Neutrophil (primary cell): ENCODE measurements around the gene ZBED1.
"Not testable (repeated sequence)": the region's sequence is repeated elsewhere in the genome, so short reads cannot be mapped to it uniquely, and the experiment has no call there.

Experiments used
- H3K27ac ChIP-seq: fragments of 200-600 bp; sonication (generic); 2 replicates; pipeline ENCODE4 v1.5.1; 2016; ENCODE audit warnings: mild to moderate bottlenecking, moderate library complexity
- H3K27me3 ChIP-seq: fragments of 200-600 bp; sonication (generic); 2 replicates; pipeline ENCODE4 v1.6.0; 2016; ENCODE audit warnings: mild to moderate bottlenecking
- H3K36me3 ChIP-seq: fragments of 200-600 bp; sonication (generic); 2 replicates; pipeline ENCODE4 v1.5.1; 2017
- H3K4me1 ChIP-seq, 2 experiments: fragments of 200-600 bp in 1 of 2; sonication (generic) in 1 of 2; 1 replicate in 1 of 2; 2 replicates in 1 of 2; pipeline versions ENCODE4 v1.5.1 to v1.6.1; 2013 to 2016; ENCODE audit warnings: low read depth in 1 of 2, low read length in 1 of 2, mild to moderate bottlenecking in 1 of 2, moderate library complexity in 1 of 2; ENCODE audit not compliant: control insufficient read depth in 1 of 2, insufficient read depth in 1 of 2
- H3K4me3 ChIP-seq, 2 experiments: fragments of 200-600 bp in 1 of 2; sonication (generic) in 1 of 2; 1 replicate in 1 of 2; 2 replicates in 1 of 2; pipeline ENCODE4 v1.5.1; 2013 to 2016; ENCODE audit warnings: low read depth in 1 of 2, low read length in 1 of 2, mild to moderate bottlenecking in 1 of 2, moderate library complexity in 1 of 2
- H3K9me3 ChIP-seq: fragments of 200-600 bp; sonication (generic); 2 replicates; pipeline ENCODE4 v1.5.1; 2016
- TF ChIP-seq, protein P1 (sequence below): fragments of 200-600 bp; sonication (generic); IDR thresholded peaks from 2 replicates; pipeline ENCODE4 v1.5.1; 2016; ENCODE audit warnings: antibody characterized with exemption

The ZBED1 gene

GRCh38 chrX:2479420-2479780 lies 21.4 kb downstream of the ZBED1 start:
- H3K4me1 ChIP-seq: no peaks in the 10 kb centered on the region
- TF ChIP-seq, protein P1, sequence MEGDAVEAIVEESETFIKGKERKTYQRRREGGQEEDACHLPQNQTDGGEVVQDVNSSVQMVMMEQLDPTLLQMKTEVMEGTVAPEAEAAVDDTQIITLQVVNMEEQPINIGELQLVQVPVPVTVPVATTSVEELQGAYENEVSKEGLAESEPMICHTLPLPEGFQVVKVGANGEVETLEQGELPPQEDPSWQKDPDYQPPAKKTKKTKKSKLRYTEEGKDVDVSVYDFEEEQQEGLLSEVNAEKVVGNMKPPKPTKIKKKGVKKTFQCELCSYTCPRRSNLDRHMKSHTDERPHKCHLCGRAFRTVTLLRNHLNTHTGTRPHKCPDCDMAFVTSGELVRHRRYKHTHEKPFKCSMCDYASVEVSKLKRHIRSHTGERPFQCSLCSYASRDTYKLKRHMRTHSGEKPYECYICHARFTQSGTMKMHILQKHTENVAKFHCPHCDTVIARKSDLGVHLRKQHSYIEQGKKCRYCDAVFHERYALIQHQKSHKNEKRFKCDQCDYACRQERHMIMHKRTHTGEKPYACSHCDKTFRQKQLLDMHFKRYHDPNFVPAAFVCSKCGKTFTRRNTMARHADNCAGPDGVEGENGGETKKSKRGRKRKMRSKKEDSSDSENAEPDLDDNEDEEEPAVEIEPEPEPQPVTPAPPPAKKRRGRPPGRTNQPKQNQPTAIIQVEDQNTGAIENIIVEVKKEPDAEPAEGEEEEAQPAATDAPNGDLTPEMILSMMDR: no peak
- no peaks in the 10 kb centered on the region for H3K9me3 ChIP-seq
- no peak overlapping the region for H3K4me3 ChIP-seq
- H3K27me3 ChIP-seq: no peaks in the 10 kb centered on the region
- H3K27ac ChIP-seq: no peak overlapping the region
- peaks cover 5% of the 10 kb centered on the region for H3K36me3 ChIP-seq

GRCh38 chrX:2478546-2479419 lies 22.0 kb downstream of the ZBED1 start:
- no peaks in the 10 kb centered on the region for H3K9me3 ChIP-seq
- TF ChIP-seq, protein P1: no peak
- H3K4me3 ChIP-seq: no peak overlapping the region
- H3K27ac ChIP-seq: no peak overlapping the region
- H3K4me1 ChIP-seq: no peaks in the 10 kb centered on the region
- H3K36me3 ChIP-seq: no peaks in the 10 kb centered on the region
- H3K27me3 ChIP-seq: no peaks in the 10 kb centered on the region

DNA sequence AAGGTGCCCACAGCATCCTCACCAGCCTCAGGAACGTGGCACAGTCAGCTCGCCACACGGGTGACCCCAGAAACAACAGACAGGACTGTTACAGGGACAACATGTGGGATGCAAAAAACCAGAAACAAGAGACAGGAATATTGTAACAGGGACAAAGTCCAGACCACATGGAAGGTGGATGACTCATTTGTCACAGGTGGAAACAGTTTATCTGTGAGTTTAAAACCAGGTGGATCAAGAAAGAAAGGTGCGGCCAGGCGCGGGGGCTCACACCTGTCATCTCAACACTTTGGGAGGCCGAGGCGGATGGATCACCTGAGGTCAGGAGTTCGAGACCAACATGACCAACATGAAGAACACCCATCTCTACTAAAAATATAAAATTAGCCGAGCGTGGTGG lies 23.5 kb downstream of the ZBED1 start:
- not testable (repeated sequence) for H3K4me3 ChIP-seq, H3K4me1 ChIP-seq, H3K27ac ChIP-seq, H3K27me3 ChIP-seq, H3K9me3 ChIP-seq, H3K36me3 ChIP-seq

- no peak overlapping the region for H3K4me3 ChIP-seq
Measured at GRCh38 chrX:2474963-2475726, 25.6 kb downstream of the ZBED1 start.

DNA sequence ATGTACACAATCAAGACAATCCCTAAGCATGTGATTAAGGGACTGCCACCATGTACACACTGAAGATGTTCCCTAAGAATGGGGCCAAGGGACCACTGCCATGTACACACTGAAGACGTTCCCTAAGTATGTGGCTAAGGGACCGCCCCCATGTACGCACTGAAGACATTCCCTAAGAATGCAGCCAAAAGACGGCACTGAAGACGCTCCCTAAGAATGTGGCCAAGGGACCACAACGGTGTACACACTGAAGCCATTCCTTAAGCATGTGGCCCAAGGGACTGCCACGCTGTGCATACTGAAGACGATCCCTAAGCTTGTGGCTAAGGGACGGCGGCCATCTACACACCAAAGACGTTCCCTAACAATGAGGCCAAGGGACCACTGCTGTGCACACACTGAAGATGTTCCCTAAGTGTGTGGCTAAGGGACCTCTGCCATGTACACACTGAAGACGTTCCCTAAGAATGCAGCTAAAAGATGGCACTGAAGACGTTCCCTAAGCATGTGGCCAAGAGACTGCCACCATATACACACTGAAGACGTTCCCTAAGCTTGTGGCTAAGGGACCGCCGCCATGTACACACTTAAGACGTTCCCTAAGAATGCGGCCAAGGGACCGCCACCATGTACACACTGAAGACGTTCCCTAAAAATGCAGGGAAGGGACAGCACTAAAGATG lies 26.4 kb downstream of the ZBED1 start:
- H3K9me3 ChIP-seq: no peaks in the 10 kb centered on the region
- H3K4me1 ChIP-seq: no peaks in the 10 kb centered on the region
- H3K27ac ChIP-seq: no peak overlapping the region
- H3K4me3 ChIP-seq: no peak overlapping the region
- no peaks in the 10 kb centered on the region for H3K27me3 ChIP-seq
- TF ChIP-seq, protein P1: no peak
- H3K36me3 ChIP-seq: no peaks in the 10 kb centered on the region

More at GRCh38 chrX:2474963-2475726, 25.6 kb downstream of the ZBED1 start:
- Histone ChIP-seq H3K36me3 (no peaks in the 10 kb centered on the region), H3K27ac (no peak overlapping the region), H3K9me3 (no peaks in the 10 kb centered on the region), H3K27me3 (no peaks in the 10 kb centered on the region), H3K4me1 (no peaks in the 10 kb centered on the region)
- TF ChIP-seq, protein P1: no peak

DNA sequence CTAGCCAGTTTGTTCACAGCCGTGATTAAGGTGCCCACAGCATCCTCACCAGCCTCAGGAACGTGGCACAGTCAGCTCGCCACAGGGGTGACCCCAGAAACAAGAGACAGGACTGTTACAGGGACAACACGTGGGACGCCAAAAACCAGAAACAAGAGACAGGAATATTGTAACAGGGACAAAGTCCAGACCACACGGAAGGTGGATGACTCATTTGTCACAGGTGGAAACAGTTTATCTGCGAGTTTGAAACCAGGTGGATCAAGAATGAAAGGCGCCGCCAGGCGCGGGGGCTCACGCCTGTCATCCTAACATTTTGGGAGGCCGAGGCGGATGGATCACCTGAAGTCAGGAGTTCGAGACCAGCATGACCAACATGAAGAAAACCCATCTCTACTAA lies 27.7 kb downstream of the ZBED1 start:
- H3K4me1 ChIP-seq, H3K36me3 ChIP-seq, H3K27me3 ChIP-seq, H3K9me3 ChIP-seq, H3K4me3 ChIP-seq, H3K27ac ChIP-seq: not testable (repeated sequence)
